HG02870 (cell line): ENCODE measurements around the gene GLIPR2.

ENCODE experiments used
- ATAC-seq: cut with Tn5 transposase; IDR thresholded peaks from one replicate; pipeline ENCODE4 v1.9.1; 2021; ENCODE audit warnings: mild to moderate bottlenecking, moderate library complexity; ENCODE audit not compliant: unreplicated experiment

GLIPR2 gene

GRCh38 chr9:36190388-36191289, 54.1 kb downstream of the GLIPR2 start, which contains the start of gene CLTA:
Gene CLTA, plus strand, starts transcription at chr9:36190921. Its CDS starts 136 bp downstream, at chr9:36191057.
- peak; percentile 97 for ATAC-seq

- peak; percentile 4 for ATAC-seq
Measured at GRCh38 chr9:36191290-36191645, 54.7 kb downstream of the GLIPR2 start.

GRCh38 chr9:36191686-36192085, 55.2 kb downstream of the GLIPR2 start:
- no peak for ATAC-seq

- no peak for ATAC-seq
Measured at GRCh38 chr9:36192196-36192595, 55.7 kb downstream of the GLIPR2 start.

- no peak for ATAC-seq
Measured at GRCh38 chr9:36193023-36193422, 56.5 kb downstream of the GLIPR2 start.

- ATAC-seq, result no peak
Measured at GRCh38 chr9:36194326-36195000, 57.9 kb downstream of the GLIPR2 start.

GRCh38 chr9:36204906-36205547, 68.5 kb downstream of the GLIPR2 start:
- ATAC-seq, result no peak

- ATAC-seq, result no peak
Measured at GRCh38 chr9:36207016-36207415, 70.5 kb downstream of the GLIPR2 start.

- no peak for ATAC-seq
Measured at GRCh38 chr9:36207546-36208012, 71.0 kb downstream of the GLIPR2 start.

GRCh38 chr9:36208521-36209253, 72.2 kb downstream of the GLIPR2 start:
- no peak for ATAC-seq

- no peak for ATAC-seq
Measured at GRCh38 chr9:36210722-36211121, 74.2 kb downstream of the GLIPR2 start.

GRCh38 chr9:36211510-36211909, 75.0 kb downstream of the GLIPR2 start:
- ATAC-seq, result no peak

GRCh38 chr9:36213387-36213786, 76.9 kb downstream of the GLIPR2 start:
- ATAC-seq, result no peak
